Erythroblast (primary cell): ENCODE results near the gene TIAM1.

ENCODE experiments used
- DNase-seq, 2 experiments: peaks; one replicate each; lab custom pipeline; 2025; lab: John Stamatoyannopoulos, UW
- GATA1 ChIP-seq: IDR thresholded peaks from 2 replicates; pipeline ENCODE4 v1.6.1; 2011; ENCODE audit warnings: low read depth, mild to moderate bottlenecking, control low read depth, low read length, moderate library complexity
- POLR2A ChIP-seq: IDR thresholded peaks from 2 replicates; pipeline ENCODE4 v1.6.1; 2011; ENCODE audit warnings: mild to moderate bottlenecking, low read length

The TIAM1 gene

GRCh38 chr21:31196724-31197123 lies 147.3 kb downstream of the TIAM1 start:
- DNase-seq: no peak
- TF ChIP-seq GATA1 (no peak), POLR2A (no peak)

DNA sequence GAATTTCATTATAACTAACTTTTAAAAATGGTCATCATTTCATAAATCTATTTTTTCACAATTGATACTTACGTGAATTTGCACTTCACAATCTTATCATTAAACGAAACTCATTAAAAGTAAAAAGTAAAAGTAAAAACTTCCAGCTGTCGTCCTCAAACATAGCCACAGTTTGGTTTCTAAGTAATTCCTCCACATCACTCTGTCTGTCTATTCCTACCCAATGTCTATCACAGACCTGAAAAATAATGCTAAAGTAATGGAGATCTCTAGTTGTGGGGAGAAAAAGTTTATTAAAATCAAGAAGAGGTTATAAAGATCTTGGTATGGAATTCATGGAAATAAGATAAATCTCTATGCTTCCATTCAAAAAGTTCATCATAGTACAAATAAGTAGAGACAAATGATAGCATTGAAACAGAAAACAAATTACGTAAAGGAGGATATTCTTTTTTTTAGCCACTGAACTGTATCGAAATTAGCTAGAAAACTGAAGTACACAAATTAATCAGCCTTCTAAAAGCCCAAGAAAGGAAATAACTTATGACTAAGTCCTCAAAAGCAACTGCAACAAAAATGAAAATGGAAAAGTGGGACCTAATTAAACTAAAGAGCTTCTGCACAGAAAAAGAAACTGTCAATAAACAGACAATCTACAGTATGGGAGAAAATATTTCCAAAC lies 148.6 kb downstream of the TIAM1 start:
- no peak for TF ChIP-seq GATA1
- no peak for TF ChIP-seq POLR2A

GRCh38 chr21:31194510-31195293 lies 149.4 kb downstream of the TIAM1 start:
- DNase-seq: no peak
- TF ChIP-seq POLR2A: no peak
- no peak for TF ChIP-seq GATA1

More for the DNA sequence above, 148.6 kb downstream of the TIAM1 start:
- DNase-seq: no peak

- TF ChIP-seq GATA1: no peak
- no peak for DNase-seq
These were observed 150.3 kb downstream of the TIAM1 start for GRCh38 chr21:31193761-31194160.

DNA sequence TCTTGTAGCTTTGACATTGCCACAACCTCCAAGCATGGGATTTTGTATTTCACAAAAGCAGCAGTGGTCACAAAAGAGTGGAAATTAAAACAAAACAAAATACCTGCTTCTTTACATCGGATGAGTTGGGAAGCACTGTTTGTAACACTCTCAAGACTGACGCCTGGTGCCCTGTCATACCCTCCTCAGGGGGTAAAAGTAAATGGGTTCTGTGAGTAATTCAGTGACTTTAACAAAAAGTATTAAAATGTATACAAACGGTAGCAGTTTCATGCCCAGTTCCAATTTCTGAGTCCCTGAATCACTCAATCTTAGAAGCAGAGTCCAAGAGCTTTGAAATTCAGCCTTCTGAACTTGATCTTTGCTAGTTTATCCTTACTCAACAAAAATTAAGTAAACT lies 152.5 kb downstream of the TIAM1 start:
- no peak for DNase-seq
- TF ChIP-seq GATA1 (no peak), POLR2A (no peak)

DNA sequence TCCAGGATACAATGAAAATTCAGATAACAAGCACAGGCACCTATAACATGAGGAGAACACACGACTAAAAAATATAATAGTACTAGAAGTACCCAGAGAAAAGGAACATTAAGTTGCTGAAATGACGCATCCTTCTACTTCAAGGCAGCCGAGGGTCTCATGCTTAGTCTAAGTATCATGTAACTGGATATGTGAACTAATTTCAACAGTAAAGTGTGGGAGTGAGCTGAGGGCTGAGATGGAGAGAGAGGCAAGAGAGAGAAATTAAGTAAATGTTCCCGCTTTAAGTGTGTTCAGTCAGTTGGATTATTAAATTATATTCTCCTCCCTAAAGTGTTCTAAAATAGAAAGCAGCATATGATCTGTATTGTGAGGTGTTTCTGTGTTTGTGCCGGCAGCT lies 153.5 kb downstream of the TIAM1 start:
- no peak for DNase-seq
- no peak for TF ChIP-seq GATA1
- TF ChIP-seq POLR2A: no peak

DNA sequence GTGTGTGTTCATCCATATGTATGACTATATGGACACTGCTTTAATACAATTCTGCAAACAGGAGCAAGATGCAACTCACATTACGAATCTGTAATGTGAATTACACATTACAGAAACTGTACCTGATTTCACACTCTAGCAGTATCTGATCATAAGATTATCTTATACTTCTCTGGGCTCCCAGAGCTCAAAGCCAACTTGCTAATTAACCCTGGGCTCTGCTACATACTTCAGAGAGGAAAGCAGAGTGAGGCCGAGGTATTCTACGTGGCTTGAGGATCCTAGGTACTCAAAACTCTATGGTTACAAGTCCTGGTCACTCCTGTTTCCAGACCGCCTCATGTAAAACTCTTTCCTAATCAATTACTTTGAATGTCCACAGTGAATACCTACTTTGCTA lies 156.6 kb downstream of the TIAM1 start:
- TF ChIP-seq GATA1: no peak
- no peak for DNase-seq

GRCh38 chr21:31186916-31187315 lies 157.1 kb downstream of the TIAM1 start:
- no peak for TF ChIP-seq POLR2A
- no peak for DNase-seq

DNA sequence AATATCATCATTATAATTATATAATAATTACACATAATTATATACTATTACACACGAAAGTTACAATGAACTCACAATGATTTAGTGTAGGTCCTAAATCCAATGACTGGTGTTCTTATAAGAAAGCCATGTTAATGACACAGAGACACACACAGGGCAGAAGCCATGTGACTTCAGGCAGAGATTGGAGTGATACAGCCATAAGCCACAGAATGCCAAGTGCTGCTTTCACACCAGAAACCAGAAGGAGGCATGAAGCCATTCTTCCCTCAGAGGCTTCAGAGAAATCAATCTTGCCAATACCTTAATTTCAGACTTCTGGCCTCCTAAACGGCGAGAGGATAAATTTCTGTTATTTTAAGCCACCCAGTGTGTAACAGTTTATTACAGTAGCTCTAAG lies 158.4 kb downstream of the TIAM1 start:
- no peak for TF ChIP-seq GATA1
- no peak for TF ChIP-seq POLR2A
- no peak for DNase-seq

- TF ChIP-seq GATA1: no peak
- TF ChIP-seq POLR2A: no peak
These were observed 159.2 kb downstream of the TIAM1 start for GRCh38 chr21:31184876-31185275.

GRCh38 chr21:31184459-31184858 lies 159.6 kb downstream of the TIAM1 start:
- TF ChIP-seq GATA1 (no peak), POLR2A (no peak)
- DNase-seq: no peak

More at GRCh38 chr21:31184876-31185275, 159.2 kb downstream of the TIAM1 start:
- DNase-seq: no peak

DNA sequence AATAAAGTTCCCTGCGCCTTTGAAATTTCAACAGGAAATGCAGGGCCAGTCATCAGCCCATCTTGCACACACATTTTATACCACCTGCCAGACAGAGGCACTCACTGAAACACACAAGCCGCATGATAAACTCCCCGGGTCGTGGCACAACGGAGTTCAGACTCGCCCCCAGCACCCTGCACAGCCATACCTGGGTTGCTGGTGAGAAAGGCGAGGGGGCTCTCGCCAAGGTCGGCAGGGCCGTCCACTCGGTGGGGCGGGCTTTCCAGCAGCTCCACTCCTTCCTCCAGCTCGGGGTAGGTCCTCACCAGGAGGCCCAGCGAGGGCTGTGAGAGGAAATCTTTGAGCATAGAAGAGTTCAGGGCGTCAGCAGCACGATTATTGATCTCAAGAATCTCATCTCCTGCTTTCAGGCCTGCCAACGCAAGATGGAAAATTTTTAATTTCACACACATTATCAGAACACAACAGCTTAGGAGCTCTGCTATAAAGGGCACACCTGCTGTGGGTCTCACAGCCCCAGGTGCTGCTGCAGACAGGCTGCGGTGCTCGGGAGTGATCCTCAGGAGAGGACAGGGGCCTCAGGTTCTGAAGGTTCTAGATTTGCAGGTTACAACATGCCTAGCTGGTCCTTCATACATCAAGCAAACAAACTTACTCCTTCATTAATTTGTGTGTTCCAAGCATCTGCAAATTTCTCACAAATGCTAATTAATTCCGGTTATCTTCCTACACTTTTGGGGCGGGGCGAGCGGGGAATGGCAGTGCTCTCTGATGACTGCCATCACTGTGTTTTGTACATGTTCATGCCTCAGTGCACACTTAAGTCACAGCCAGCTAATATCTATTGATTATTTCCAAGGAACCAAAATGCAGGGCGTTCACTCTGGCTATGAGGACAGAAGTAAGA lies 161.6 kb downstream of the TIAM1 start:
- DNase-seq: no peak
- TF ChIP-seq POLR2A: no peak
- no peak for TF ChIP-seq GATA1

DNA sequence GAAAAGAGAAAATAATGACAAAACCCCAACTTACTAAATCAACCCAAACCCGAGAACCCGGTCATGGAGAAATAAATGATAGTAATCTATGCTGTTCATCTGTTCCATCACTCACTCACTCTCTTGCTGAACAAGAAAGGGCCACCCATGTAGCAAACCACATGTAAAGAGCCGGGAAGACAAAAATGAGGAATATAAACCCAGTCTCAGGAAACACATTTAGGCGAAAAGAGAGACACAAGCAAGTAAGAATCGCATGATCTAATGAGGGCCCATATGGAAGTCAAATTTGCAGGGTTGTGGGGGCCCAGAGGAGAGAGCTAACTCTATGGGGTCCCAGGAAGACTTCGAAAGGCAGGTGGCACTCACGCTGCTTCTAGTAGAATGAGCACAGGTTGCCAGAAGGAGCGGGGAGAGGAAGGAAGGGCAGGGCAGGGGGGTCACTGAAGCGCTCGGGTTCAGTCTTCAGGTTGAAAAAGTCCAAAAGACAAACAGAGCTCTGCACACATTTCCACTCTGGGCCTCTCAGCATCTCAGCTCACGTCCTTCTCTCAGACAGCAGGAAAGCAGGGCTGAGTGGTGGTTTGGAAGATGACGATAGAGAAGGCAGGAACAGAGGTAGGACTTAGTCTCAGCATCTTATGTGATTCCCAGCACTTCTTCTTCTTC lies 162.8 kb downstream of the TIAM1 start:
- DNase-seq: no peak
- TF ChIP-seq POLR2A (no peak), GATA1 (no peak)
